Measurements from ENCODE around the gene ARFGAP3. TPM values are rescaled to one million over a fixed set of nuclear protein-coding genes. Genes with fewer than 3 reads are reported as not detected.
A peak's percentile ranks its signal among the peaks of the same experiment; 100 is the strongest.

ARFGAP3 gene
- total and polyA plus RNA-seq, 11 donors: 13.3 to 34.0 (median 25.1) TPM

DNA sequence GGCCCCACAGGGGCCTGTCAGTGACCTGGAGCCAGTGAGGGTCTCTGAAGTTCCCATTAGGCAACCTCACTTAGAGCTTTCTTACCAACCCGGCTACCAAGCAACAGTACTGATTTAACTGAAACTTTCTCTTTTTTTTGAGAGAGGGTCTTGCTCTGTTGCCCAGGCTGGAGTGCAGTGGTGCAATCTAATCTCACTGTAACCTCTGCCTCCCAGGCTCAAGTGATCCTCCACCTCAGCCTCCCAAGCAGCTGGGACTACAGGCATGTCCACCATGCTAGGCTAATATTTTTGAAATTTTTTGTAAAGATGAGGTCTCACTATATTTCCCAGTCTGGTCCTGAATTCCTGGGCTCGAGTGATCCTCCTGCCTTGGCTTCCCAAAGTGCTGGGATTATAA, 42.5 kb downstream of the ARFGAP3 start:
- Histone ChIP-seq H3K27me3 (no peaks in the 10 kb centered on the region), H3K36me3 (peaks cover 0 to 77% (median 70%) of the 10 kb centered on the region in 9 donors), H3K9me3 (no peaks in the 10 kb centered on the region), H3K4me1 (peaks cover 0 to 16% (median 5%) of the 10 kb centered on the region in 12 donors), H3K4me3 (no peak overlapping the region), H3K27ac (no peak overlapping the region)
- ATAC-seq (no peak), DNase-seq (no peak)
- WGBS, 4 donors: 86 to 97% (median 91%) methylated on average over 2 of the region's 2 CpGs
- TF ChIP-seq POLR2A (IDR thresholded peaks at IDR 0.05) (no peak), CTCF (IDR thresholded peaks at IDR 0.05) (no peak)
- intact Hi-C loops (cut with DNase I): loop anchor here in 6 of 10 donors (5.0 to 10.0 kb wide), 5 partner anchors 32 to 190 kb away; no protein-coding TSS in a partner anchor

DNA sequence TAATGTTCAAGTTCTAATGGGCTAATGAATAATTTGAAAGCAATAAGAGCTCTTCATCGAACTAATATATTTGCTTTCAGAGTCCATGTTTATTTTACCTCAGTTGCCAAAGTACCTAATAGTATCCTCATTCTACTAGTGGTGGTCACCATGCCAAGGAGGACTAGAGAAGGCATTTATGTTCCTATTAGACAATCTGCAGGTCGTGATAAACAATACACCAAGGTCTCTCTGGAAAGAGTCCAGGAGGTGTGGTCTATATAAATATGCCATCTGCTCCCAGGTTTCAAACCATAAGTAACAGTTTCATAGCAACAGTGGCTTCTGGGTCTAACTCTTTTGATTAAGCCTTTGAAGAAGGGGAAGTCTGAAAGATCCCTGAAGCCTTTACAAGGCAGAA, 42.9 kb downstream of the ARFGAP3 start:
- no peaks in the 10 kb centered on the region for H3K27me3 ChIP-seq
- no peak for ATAC-seq
- H3K4me3 ChIP-seq: no peak overlapping the region
- WGBS, 4 donors: 49 to 55% (median 50%) methylated on average over 2 of the region's 2 CpGs
- peaks cover 0 to 12% (median 4%) of the 10 kb centered on the region in 12 donors for H3K4me1 ChIP-seq
- H3K27ac ChIP-seq: no peak overlapping the region
- no peaks in the 10 kb centered on the region for H3K9me3 ChIP-seq
- intact Hi-C loops (cut with DNase I): loop anchor here in 4 of 10 donors (10.0 kb wide), 3 partner anchors 149 to 189 kb away; no protein-coding TSS in a partner anchor
- peaks cover 0 to 81% (median 74%) of the 10 kb centered on the region in 9 donors for H3K36me3 ChIP-seq
- no peak for DNase-seq
- TF ChIP-seq CTCF (IDR thresholded peaks at IDR 0.05) (no peak), POLR2A (IDR thresholded peaks at IDR 0.05) (no peak)

GRCh38 chr22:42813501-42813900, 43.6 kb downstream of the ARFGAP3 start:
- DNase-seq (no peak), ATAC-seq (peak in 3 of 4 donors; percentile 33 to 37 (median 36))
- Histone ChIP-seq H3K27me3 (no peaks in the 10 kb centered on the region), H3K4me1 (peaks cover 0 to 11% (median 4%) of the 10 kb centered on the region in 12 donors), H3K9me3 (no peaks in the 10 kb centered on the region), H3K36me3 (peaks cover 0 to 88% (median 81%) of the 10 kb centered on the region in 9 donors), H3K4me3 (no peak overlapping the region), H3K27ac (no peak overlapping the region)
- WGBS, 4 donors: 72 to 88% (median 84%) methylated on average over 7 of the region's 7 CpGs
- TF ChIP-seq POLR2A (IDR thresholded peaks at IDR 0.05): no peak
- intact Hi-C loops (cut with DNase I): loop anchor here in 4 of 10 donors (10.0 kb wide), 3 partner anchors 149 to 189 kb away; no protein-coding TSS in a partner anchor

GRCh38 chr22:42811459-42811858, 45.6 kb downstream of the ARFGAP3 start:
- WGBS, 4 donors: 78 to 86% (median 83%) methylated on average over 2 of the region's 2 CpGs
- Histone ChIP-seq H3K27ac (no peak overlapping the region), H3K9me3 (no peaks in the 10 kb centered on the region), H3K36me3 (peaks cover 0 to 99% (median 90%) of the 10 kb centered on the region in 9 donors), H3K4me1 (peaks cover 0 to 13% (median 5%) of the 10 kb centered on the region in 12 donors), H3K27me3 (no peaks in the 10 kb centered on the region), H3K4me3 (no peak overlapping the region)
- DNase-seq (no peak), ATAC-seq (no peak)
- TF ChIP-seq POLR2A (IDR thresholded peaks at IDR 0.05) (no peak), CTCF (IDR thresholded peaks at IDR 0.05) (no peak)
- intact Hi-C loops (cut with DNase I): loop anchor here in 4 of 10 donors (10.0 kb wide), 3 partner anchors 147 to 187 kb away; no protein-coding TSS in a partner anchor

GRCh38 chr22:42808521-42808920, 48.6 kb downstream of the ARFGAP3 start:
- H3K27ac ChIP-seq: no peak overlapping the region
- no peaks in the 10 kb centered on the region for H3K9me3 ChIP-seq
- ATAC-seq: no peak
- intact Hi-C loops (cut with DNase I): no loop called here
- no peak for DNase-seq
- H3K36me3 ChIP-seq: peaks cover 0 to 99% (median 82%) of the 10 kb centered on the region in 9 donors
- no peaks in the 10 kb centered on the region for H3K27me3 ChIP-seq
- TF ChIP-seq CTCF (IDR thresholded peaks at IDR 0.05) (no peak), POLR2A (IDR thresholded peaks at IDR 0.05) (no peak)
- no peak overlapping the region for H3K4me3 ChIP-seq
- peaks cover 0 to 28% (median 14%) of the 10 kb centered on the region in 12 donors for H3K4me1 ChIP-seq
- 79 to 89% (median 87%) methylated on average over 3 of the region's 3 CpGs for WGBS, 4 donors

All from heart left ventricle (tissue), 16 donors.